NCI-H1105 treated with DMSO at 0.1 percent for 48 hours (cell line): ENCODE results near the gene DMGDH.

Source experiments
- DNase-seq: peaks from one replicate; lab custom pipeline; 2025; lab: John Stamatoyannopoulos, UW

DMGDH gene

DNA sequence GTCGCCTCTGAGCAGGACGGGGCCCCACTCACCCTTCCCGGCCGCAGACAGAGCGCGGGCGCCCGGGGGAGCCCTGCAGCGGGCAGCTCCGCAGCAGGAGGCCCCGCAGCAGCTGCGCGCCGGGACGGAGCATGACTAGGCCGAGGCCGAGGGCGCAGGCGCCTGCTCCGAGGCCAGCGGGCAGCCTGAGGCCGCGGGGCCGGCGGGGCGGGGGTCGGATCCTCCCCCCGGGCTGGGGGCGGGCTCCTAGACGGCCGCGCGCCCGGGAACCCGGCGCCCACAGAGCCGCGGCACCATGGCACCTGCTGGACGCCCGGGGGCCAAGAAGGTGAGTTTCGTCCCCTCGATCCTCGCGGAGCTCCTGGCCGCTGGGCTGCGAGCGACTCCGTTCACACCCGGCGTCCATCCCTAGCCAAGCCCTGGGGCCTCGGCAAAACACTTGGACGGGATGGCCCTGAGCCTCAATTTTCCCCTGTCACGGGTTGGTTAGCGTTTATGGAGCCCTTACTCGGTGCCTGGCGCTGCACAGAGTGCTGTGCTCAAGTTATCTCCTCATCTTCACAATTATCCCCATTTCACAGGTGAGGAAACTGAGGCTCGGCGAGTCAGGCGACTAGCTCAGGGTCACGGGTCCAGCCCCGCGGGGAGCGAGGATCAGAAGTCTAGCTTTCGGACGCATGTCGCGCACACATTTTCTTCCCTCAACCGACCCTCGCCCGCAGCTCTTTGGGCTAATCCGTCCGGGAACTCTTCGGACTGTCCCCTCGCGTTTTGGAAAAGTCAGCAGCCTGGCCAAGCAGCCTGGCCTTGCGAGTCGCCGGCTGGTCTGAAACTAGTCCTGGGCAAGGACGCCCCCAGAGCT is at the start of gene DMGDH, which contains the start of gene BHMT2:
DMGDH (minus strand) TSS at position 187 of the 862 bp plus-strand sequence; CDS start at position 133, 54 bp downstream.
BHMT2 (plus strand) TSS at position 280 of the 862 bp plus-strand sequence; CDS start at position 296, 16 bp downstream.
- no peak for DNase-seq

DNA sequence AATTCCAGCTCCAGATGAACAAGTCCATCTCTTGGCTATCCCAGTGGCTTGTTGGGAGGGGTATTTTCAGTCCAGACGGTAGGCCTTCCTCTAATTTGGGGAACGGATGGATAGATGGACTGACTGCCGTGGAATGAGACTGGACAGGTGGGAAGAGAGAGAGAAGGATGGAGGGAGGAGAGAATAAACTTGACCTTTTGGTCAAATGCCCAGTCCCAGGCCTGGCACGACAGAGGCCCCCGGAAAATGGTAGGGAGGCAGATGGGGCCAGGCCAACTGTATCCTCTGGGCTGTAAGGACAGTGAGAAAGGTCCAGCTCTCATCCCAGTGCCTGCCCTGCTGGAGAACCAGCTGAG is 43.2 kb upstream of the DMGDH start:
- no peak for DNase-seq

- DNase-seq: no peak
Observed at GRCh38 chr5:79111960-79112702, 42.7 kb upstream of the DMGDH start.

DNA sequence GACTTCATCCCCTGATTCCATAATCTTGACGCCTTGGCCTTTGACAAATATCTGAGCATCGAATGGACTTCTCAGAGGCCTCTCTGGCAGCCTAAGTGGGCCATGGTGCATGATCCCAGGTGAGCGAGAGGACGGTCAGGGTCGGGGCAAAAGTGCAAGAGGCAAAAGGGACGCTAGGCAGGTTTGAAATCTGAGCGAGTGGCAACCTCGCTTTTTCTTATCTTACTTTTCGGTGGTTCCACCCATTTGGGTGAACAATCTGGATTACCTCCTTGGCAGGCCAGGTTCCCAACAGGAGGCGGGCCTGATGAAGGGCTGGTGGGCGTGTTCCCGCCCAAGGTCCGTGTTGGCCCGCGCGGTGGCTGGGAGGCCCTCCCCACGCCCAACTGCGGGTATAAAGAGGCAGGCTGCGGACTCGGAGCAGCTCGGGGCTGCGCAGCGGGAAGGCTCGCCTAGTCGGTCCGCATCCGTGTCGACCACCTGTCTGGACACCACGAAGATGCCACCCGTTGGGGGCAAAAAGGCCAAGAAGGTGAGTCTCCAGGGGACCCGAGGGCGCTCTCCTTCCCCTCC is 42.0 kb upstream of the DMGDH start, which contains the start of gene BHMT:
BHMT (plus strand) TSS at position 423 of the 573 bp plus-strand sequence; CDS start at position 500, 77 bp downstream.
- DNase-seq: no peak

- no peak for DNase-seq
Observed at GRCh38 chr5:79109527-79110492, 40.3 kb upstream of the DMGDH start.

DNA sequence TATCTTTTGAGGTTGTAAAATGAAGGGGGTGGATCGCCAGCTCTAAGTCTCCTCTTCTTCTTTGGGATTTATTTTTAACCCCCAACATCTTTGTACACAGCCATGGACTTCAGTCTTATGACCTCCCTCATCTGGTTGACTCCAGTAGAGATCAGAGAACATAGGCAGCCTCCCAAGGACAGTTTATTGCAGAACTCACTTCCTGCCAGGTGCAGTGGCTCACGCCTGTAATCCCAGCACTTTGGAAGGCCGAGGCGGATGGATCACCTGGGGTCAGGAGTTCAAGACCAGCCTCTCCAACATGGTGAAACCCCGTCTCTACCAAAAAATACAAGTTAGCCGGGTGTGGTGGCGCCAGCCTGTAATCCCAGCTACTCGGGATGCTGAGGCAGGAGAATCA is 39.3 kb upstream of the DMGDH start:
- no peak for DNase-seq

DNA sequence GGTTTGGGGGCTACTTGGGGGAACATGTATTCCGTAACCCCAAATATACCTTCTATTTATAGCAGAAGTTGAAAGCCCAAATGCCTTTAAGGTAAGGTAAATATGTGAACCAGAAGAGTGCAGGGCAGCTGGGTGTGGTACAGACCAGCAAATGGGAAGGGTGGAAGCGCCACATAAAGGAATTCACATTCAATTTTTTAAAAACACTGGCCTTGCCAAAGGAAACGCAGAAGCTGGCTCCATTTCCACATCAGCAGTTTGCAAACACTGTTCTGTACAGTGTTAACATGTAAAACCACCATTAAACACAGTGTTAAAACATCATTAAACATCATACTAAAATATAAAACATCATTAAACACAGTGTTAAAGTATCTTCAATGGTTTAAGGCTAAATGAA is 38.6 kb upstream of the DMGDH start:
- no peak for DNase-seq

DNA sequence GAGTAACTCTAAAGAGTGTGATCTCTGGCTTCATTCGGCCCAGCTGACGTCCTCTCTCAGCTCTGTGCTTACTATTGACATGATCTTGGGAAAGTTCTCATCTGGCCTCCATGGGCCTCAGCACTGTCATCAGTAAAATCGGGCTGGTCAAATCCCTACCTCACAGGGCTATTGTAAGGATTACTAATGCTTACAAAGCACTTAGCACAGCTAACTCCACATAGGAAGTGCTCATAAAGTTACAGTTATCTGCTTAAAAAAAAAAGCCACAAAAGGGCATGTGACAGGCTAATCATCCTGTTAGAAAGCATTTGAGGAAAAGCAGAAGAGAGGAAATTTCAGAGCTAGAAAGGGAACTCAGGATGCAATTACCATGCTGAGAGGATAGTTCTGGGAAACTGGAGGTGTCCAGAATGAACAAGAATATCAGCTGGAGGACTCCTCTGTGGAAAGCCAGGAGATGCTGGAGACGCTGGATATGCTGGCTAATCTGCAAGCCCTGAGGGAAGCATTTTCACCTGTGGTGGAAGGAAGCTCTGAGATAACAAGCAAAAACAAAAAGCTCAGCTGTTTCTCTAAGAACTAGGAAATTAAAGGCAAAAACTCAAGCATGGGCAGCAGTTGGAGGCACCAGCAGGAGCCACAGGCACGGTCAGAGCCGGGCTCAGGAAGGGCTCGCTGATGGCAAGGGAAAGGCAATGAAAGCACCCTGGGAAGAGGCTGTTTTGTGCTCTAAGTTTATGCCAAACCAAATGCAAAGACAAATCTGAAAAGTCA is 37.7 kb upstream of the DMGDH start:
- no peak for DNase-seq

GRCh38 chr5:79105868-79106267 is 36.4 kb upstream of the DMGDH start:
- DNase-seq: no peak

- DNase-seq: peak; percentile 54
Observed at GRCh38 chr5:79093762-79094161, 24.3 kb upstream of the DMGDH start.

GRCh38 chr5:79091064-79091463 is 21.6 kb upstream of the DMGDH start:
- DNase-seq: no peak

GRCh38 chr5:79088507-79088906 is 19.0 kb upstream of the DMGDH start:
- no peak for DNase-seq

GRCh38 chr5:79086116-79086515 is 16.6 kb upstream of the DMGDH start:
- no peak for DNase-seq

DNA sequence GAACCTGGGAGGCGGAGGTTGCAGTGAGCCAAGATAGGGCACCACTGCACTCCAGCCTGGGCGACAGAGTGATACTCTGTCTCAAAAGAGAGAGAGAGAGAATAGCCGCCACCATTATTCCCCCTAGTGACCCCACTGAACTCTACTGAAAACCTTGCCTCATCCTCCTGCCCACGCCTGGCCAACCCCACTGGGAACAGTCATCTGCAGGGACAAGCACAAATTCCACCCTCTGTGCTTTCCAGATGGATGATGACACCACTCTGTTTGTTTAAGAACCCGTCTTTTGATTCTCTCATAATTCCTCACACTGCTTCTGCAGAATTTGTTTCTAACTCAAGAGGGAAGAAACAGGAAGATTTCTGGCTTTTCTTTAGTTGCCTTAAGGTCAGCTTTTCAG is 12.3 kb upstream of the DMGDH start:
- no peak for DNase-seq

DNA sequence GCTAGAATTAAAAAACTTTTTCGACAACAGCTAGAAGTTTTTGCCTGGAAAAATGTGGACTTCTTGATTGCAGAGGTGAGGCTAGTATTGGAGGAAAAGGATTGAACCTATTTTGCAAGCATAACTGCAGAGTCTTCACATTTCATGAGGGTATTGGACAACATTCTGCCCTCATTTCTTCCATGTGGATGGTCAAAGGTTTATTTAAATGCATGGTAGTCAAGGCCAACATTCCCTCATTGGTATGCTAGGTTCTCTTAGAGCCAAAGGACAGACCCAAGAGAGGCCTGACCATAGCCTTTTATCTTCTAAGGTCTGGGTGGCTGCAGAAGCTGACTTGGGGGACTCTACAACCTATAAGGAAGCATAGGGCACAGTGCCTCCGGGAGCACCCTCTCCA is 11.3 kb upstream of the DMGDH start:
- DNase-seq: no peak

GRCh38 chr5:79077680-79078365 is 8.3 kb upstream of the DMGDH start:
- DNase-seq: no peak

GRCh38 chr5:79076819-79077218 is 7.3 kb upstream of the DMGDH start:
- no peak for DNase-seq

GRCh38 chr5:79075646-79076426 is 6.4 kb upstream of the DMGDH start:
- DNase-seq: no peak

DNA sequence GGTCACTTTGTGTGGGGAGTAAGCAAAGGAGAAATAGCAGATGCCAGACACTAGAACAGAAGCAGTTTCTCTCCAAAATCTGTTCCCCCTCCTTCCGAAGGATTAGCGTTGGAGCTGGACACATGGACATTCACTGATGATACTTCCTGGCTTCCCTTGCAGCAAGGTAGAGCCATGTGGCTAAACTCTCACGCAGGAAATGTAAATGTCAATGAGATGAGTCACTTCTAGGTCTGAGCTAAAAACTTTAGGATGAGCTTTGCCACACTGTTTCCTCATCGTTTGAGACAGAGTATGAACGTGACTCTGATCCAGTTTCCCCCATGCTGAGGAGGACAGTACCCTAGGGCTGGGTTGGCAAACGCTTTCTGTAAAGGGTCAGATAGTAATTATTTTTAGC is 5.2 kb upstream of the DMGDH start:
- no peak for DNase-seq

DNA sequence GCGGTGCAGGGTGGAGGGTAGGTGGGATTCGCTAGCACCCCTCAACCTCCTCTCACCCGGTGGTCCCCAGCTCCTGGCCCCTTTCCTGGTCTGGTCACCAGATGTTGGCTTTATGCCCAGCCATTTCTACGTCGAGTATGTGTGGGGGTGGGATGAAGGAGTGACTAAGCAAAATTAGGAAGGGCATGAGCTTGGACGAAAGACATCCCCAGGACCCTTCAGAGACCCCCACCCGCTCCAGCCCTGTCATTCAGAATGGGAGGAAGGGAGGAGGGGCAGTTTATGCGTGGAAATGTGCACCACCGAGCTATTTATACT is 835 bp upstream of the DMGDH start:
- DNase-seq: no peak
